Measurements from ENCODE around the gene TMEM186.

DNA sequence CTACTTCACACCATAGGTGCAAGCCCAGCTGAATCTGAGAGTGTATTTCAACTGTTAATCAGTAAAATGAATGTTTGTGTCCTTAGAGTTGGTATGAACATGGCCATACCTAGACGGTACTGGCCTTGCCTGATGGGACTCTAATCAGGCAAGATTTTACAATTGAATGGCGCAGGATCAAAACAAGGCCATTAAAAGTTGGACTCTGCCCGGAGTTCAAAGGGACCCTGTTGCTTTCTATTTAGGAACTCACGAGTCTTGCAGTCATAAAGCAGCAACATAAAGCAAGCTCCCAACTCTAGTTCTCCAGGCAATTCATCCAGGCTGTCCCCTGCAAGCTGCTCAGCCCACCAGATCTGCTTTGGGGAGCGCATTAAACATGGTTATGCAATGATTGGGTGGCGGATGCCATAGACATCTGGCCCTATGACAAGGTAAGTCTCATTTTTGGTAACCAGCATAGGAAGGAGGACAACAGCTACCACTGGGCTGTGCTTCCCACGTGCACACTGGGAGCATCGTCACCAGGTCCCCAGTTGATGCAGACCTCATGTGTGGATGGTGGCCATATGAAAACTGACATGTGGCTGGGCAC lies 8.8 kb downstream of the TMEM186 start:
- no peak for TF ChIP-seq EZH2phosphoT487 (IDR thresholded peaks at IDR 0.05; ENCODE audit: insufficient read depth, low read depth)
- TF ChIP-seq EZH2 (IDR thresholded peaks at IDR 0.05; ENCODE audit: insufficient read depth, poor library complexity, severe bottlenecking) = no peak

Data from GM23248 (cell line).